GM12878 (cell line): ENCODE measurements around the gene TGIF2. TPM values are rescaled to one million over a fixed set of nuclear protein-coding genes. Genes with fewer than 3 reads are reported as not detected.

Experiments
- ATAC-seq: fragments of 200-7000 bp; cut with Tn5 transposase; 3 replicates; pipeline ENCODE4 v1.9.1; 2020; ENCODE audit warnings: mild to moderate bottlenecking, moderate library complexity
- BruUV-seq: library from RNA; stranded (reverse); fragments of 400-500 nt; replicated peaks from 2 replicates; lab custom pipeline; 2021; lab: Mats Ljungman, UMichigan
- CTCF ChIA-PET: fragments of 300-600 bp; sonication (Branson Sonifier 250); formaldehyde crosslinking; extraction: SDS; loops from one replicate; lab custom pipeline; 2021; ENCODE audit warnings: inconsistent platforms; lab: Yijun Ruan, JAX
- POLR2A ChIA-PET: fragments of 350-600 bp; formaldehyde crosslinking; extraction: SDS; loops from one replicate; lab custom pipeline; 2021; ENCODE audit warnings: inconsistent platforms; lab: Charles Lee
- RAD21 ChIA-PET: fragments of 300-600 bp; sonication (Branson Sonifier 250); formaldehyde crosslinking; loops from one replicate; lab custom pipeline; 2023; ENCODE audit warnings: antibody characterized with exemption; ENCODE audit not compliant: unreplicated experiment; lab: Charles Lee
- SMC1A ChIA-PET: fragments of 300-600 bp; sonication (Branson Sonifier 250); formaldehyde crosslinking; loops from one replicate; lab custom pipeline; 2023; ENCODE audit not compliant: unreplicated experiment, uncharacterized antibody; lab: Charles Lee
- DNase-seq: peaks from one replicate; pipeline ENCODE4 v3.0.0-alpha.2; 2011; ENCODE audit warnings: low read depth, low spot score
- FAIRE-seq: peaks from 3 replicates; lab custom pipeline; 2011; peaks lifted over from hg19 to GRCh38; lab: Jason Lieb, UNC
- H2AFZ ChIP-seq: 2 replicates; pipeline ENCODE4 v1.6.0; 2011; ENCODE audit warnings: low read depth, low read length, control low read depth; ENCODE audit not compliant: control insufficient read depth
- H3K27ac ChIP-seq: 2 replicates; pipeline ENCODE4 v1.5.1; 2011; ENCODE audit warnings: control low read depth; ENCODE audit not compliant: control insufficient read depth, insufficient read depth
- H3K27me3 ChIP-seq, 2 experiments: replicated peaks in 1 of 2; 2 replicates each; pipeline versions ENCODE4 v1.6.0 to v1.6.1; 2011; ENCODE audit warnings: low read length in 1 of 2; ENCODE audit not compliant: control insufficient read depth in 2 of 2, insufficient read depth in 2 of 2
- H3K36me3 ChIP-seq, 2 experiments: 2 replicates each; pipeline ENCODE4 v1.5.1; 2011; ENCODE audit warnings: low read length in 1 of 2; ENCODE audit not compliant: control insufficient read depth in 2 of 2, insufficient read depth in 2 of 2
- H3K4me1 ChIP-seq: 2 replicates; pipeline ENCODE4 v1.6.1; 2011; ENCODE audit warnings: mild to moderate bottlenecking, low read length, moderate library complexity, mixed read lengths; ENCODE audit not compliant: control insufficient read depth, insufficient read depth
- H3K4me2 ChIP-seq: 2 replicates; pipeline ENCODE4 v1.6.0; 2011; ENCODE audit warnings: control low read depth; ENCODE audit not compliant: control insufficient read depth, insufficient read depth
- H3K4me3 ChIP-seq: fragments of 200-600 bp; sonication (generic); 2 replicates; pipeline ENCODE4 v1.5.1; 2016
- H3K79me2 ChIP-seq: 2 replicates; pipeline ENCODE4 v1.6.0; 2011; ENCODE audit warnings: low read length; ENCODE audit not compliant: control insufficient read depth, insufficient read depth
- H3K9ac ChIP-seq: 2 replicates; pipeline ENCODE4 v1.8.0; 2011; ENCODE audit warnings: low read length, control low read depth, mixed read lengths; ENCODE audit not compliant: control insufficient read depth, insufficient read depth
- H3K9me3 ChIP-seq: replicated peaks from 3 replicates; pipeline ENCODE4 v1.5.1; 2011; ENCODE audit warnings: mild to moderate bottlenecking, low read length; ENCODE audit not compliant: control insufficient read depth, insufficient read depth
- H4K20me1 ChIP-seq: 2 replicates; pipeline ENCODE4 v1.6.0; 2011; ENCODE audit not compliant: control insufficient read depth, insufficient read depth
- BCL11A ChIP-seq: IDR thresholded peaks from 2 replicates; pipeline ENCODE4 v1.6.1; 2011; ENCODE audit warnings: low read depth, low read length
- CHD4 ChIP-seq: fragments of 200-600 bp; sonication (generic); IDR thresholded peaks from 2 replicates; pipeline ENCODE4 v1.6.1; 2016; ENCODE audit warnings: mild to moderate bottlenecking
- HSF1 ChIP-seq: fragments of 150-350 bp; IDR thresholded peaks from 2 replicates; pipeline ENCODE4 v1.6.1; 2014; ENCODE audit warnings: mild to moderate bottlenecking, low read depth, low read length
- WGBS: methylation state at CpG from one replicate; pipeline ENCODE4 v1.1.6; 2016; ENCODE audit warnings: low lambda C conversion rate; ENCODE audit not compliant: insufficient replicate concordance, insufficient coverage; ENCODE audit errors: missing lambda C conversion rate; 5-methylcytosine and 5-hydroxymethylcytosine counted together
- in situ Hi-C: fragments of 300-500 bp; cut with MboI; formaldehyde crosslinking; loops from 9 replicates; pipeline ENCODE4 v1.14.3; 2018; ENCODE audit warnings: mixed read lengths
- intact Hi-C: fragments of 100-400 bp; cut with micrococcal nuclease; formaldehyde crosslinking; loops from one replicate; pipeline ENCODE4 v1.14.2; 2022; ENCODE audit not compliant: unreplicated experiment
- polyA plus RNA-seq, 11 experiments: library from polyadenylated mRNA; depleted of rRNA in 4 of 11; unstranded in 6 of 11; stranded (reverse) in 5 of 11; fragments of >200 nt; fragmentation: Nextera tagmentation in 4 of 11; fragmentation: Illumina TruSeq in 1 of 11; extraction: Ambion mirVana in 4 of 11; extraction: Trizol in 1 of 11; gene quantifications; 1 replicate in 1 of 11; 2 replicates in 10 of 11; pipeline versions ENCODE4 v1.2.1 to v1.2.3, GENCODE V29; 2011 to 2016; ENCODE audit warnings: inconsistent platforms in 2 of 11, missing spikeins in 2 of 11, low read depth in 1 of 11
- total RNA-seq, 4 experiments: library from RNA; depleted of rRNA in 3 of 4; stranded (reverse); fragments of >200 nt in 3 of 4; fragmentation: Illumina TruSeq in 1 of 4; extraction: Trizol in 1 of 4; gene quantifications; 2 replicates each; pipeline versions ENCODE4 v1.2.1 to v1.2.3, GENCODE V29; 2013 to 2021

TGIF2 gene
- total and polyA plus RNA-seq, 10 of the 15 experiments (the other 5 are each of a cell fraction or from before 2014, with no cell fraction given) = 13.1 to 47.1 (median 36.6) TPM

GRCh38 chr20:36585410-36586125, 12.2 kb downstream of the TGIF2 start:
- ChIA-PET RAD21 (interaction anchor here (0.8 kb wide), 1 partner anchor 12 kb away, joined by 3 read pairs; the partner anchor contains the start of gene TGIF2), CTCF (interaction anchor here (0.8 to 2.0 kb wide), 5 partner anchors 9 to 147 kb away, joined by 3 to 6 read pairs (median 3); no protein-coding TSS in a partner anchor), POLR2A (interaction anchor here (0.7 to 2.8 kb wide), 6 partner anchors 9 to 250 kb away, joined by 3 to 15 read pairs (median 8); partner anchors contain the start of gene RAB5IF), SMC1A (interaction anchor here (1.5 to 3.0 kb wide), 2 partner anchors 9 kb away, joined by 6 to 12 read pairs; no protein-coding TSS in a partner anchor)
- in situ Hi-C loops (no loop called here), intact Hi-C loops (no loop called here)
- DNase-seq (no peak), FAIRE-seq (no peak), ATAC-seq (no peak)
- H3K79me2 ChIP-seq = peaks cover 1% of the 10 kb centered on the region
- no peaks in the 10 kb centered on the region; the same call in 2 of the 3 replicates for H3K9me3 ChIP-seq
- 81% methylated on average over 8 of the region's 8 CpGs for WGBS
- no TSS peak for BruUV-seq
- TF ChIP-seq HSF1 (no peak), BCL11A (no peak), CHD4 (no peak)
- H2AFZ ChIP-seq = no peak overlapping the region
- peaks cover 9 to 22% of the 10 kb centered on the region in 2 experiments; a peak in 3 of 4 replicates for H3K36me3 ChIP-seq
- no peaks in the 10 kb centered on the region for H4K20me1 ChIP-seq
- H3K4me3 ChIP-seq = no peak overlapping the region
- H3K4me1 ChIP-seq = peaks cover 5% of the 10 kb centered on the region
- H3K27me3 ChIP-seq = no peaks in the 10 kb centered on the region
- no peak overlapping the region for H3K4me2 ChIP-seq
- H3K27ac ChIP-seq = no peak overlapping the region
- H3K9ac ChIP-seq = no peak overlapping the region
